Measurements from ENCODE around the gene KLHL29.
A peak's percentile ranks its signal among the peaks of the same experiment; 100 is the strongest.

KLHL29 gene

GRCh38 chr2:23664066-23664788 lies 279.2 kb downstream of the KLHL29 start:
- H3K14ac ChIP-seq (ENCODE audit: low read length), result no peak overlapping the region
- H3K27ac ChIP-seq (replicated peaks; ENCODE audit: low read length), result no peak overlapping the region
- H3K4me1 ChIP-seq (ENCODE audit: control insufficient read depth in 2 of 2, insufficient read depth in 1 of 2, low read depth in 1 of 2, low read length in 2 of 2), result peaks cover 0 to 3% of the 10 kb centered on the region in 2 donors
- no peak overlapping the region for H2BK15ac ChIP-seq (ENCODE audit: low read length)
- H4K91ac ChIP-seq (ENCODE audit: low read depth, low read length, poor library complexity), result no peak overlapping the region
- no peaks in the 10 kb centered on the region for H3K9me3 ChIP-seq (replicated peaks in 1 of 2; ENCODE audit: control insufficient read depth in 2 of 2, insufficient read depth in 1 of 2, low read depth in 1 of 2, low read length in 2 of 2)
- no peaks in the 10 kb centered on the region for H3K36me3 ChIP-seq (replicated peaks in 1 of 2; ENCODE audit: control insufficient read depth in 2 of 2, insufficient read depth in 2 of 2, low read length in 2 of 2)
- no peak for DNase-seq (ENCODE audit: low spot score)
- no peak overlapping the region for H4K8ac ChIP-seq (ENCODE audit: low read depth, low read length)
- no peaks in the 10 kb centered on the region for H3K79me1 ChIP-seq (ENCODE audit: low read depth, low read length)
- peaks cover 0 to 7% (median 0%) of the 10 kb centered on the region in 3 experiments for H3K27me3 ChIP-seq (ENCODE audit: control insufficient read depth in 3 of 3, insufficient read depth in 3 of 3, low read depth in 1 of 3, low read length in 3 of 3)
- no peak overlapping the region for H3K9ac ChIP-seq (ENCODE audit: low read depth, low read length, poor library complexity)
- H3K4me3 ChIP-seq (ENCODE audit: low read length in 2 of 2), result no peak overlapping the region
- H2BK12ac ChIP-seq (ENCODE audit: low read length), result no peak overlapping the region
- H3K4me2 ChIP-seq (ENCODE audit: insufficient read depth, low read length, poor library complexity, severe bottlenecking), result no peak overlapping the region
- no peak overlapping the region for H2BK120ac ChIP-seq (ENCODE audit: low read depth, low read length)
- H3K23ac ChIP-seq (ENCODE audit: low read depth, low read length, poor library complexity), result no peak overlapping the region
- no CpG with 5 or more reads among the region's 9 CpGs for WGBS, 2 donors (ENCODE audit: extremely low coverage in 2 of 2, insufficient read length in 2 of 2, insufficient replicate concordance in 1 of 2)
- no peak overlapping the region for H2AK5ac ChIP-seq (ENCODE audit: low read depth, low read length)
- no peak overlapping the region for H3K4ac ChIP-seq (ENCODE audit: low read length)
- H2AFZ ChIP-seq (ENCODE audit: low read length), result no peak overlapping the region
- no peak overlapping the region for H2BK5ac ChIP-seq (ENCODE audit: low read length)
- no peak overlapping the region for H3K18ac ChIP-seq (ENCODE audit: low read length)

- WGBS, 2 donors (ENCODE audit: extremely low coverage in 2 of 2, insufficient read length in 2 of 2, insufficient replicate concordance in 1 of 2), result no CpG with 5 or more reads among the region's 12 CpGs
These were observed 281.4 kb downstream of the KLHL29 start for GRCh38 chr2:23666241-23666979.

GRCh38 chr2:23666980-23667357 lies 282.0 kb downstream of the KLHL29 start:
- no CpG with 5 or more reads among the region's 7 CpGs for WGBS, 2 donors (ENCODE audit: extremely low coverage in 2 of 2, insufficient read length in 2 of 2, insufficient replicate concordance in 1 of 2)

More at GRCh38 chr2:23666241-23666979, 281.4 kb downstream of the KLHL29 start:
- Histone ChIP-seq H3K4me1 (ENCODE audit: control insufficient read depth in 2 of 2, insufficient read depth in 1 of 2, low read depth in 1 of 2, low read length in 2 of 2) (peaks cover 0 to 3% of the 10 kb centered on the region in 2 donors), H3K27me3 (ENCODE audit: control insufficient read depth in 3 of 3, insufficient read depth in 3 of 3, low read depth in 1 of 3, low read length in 3 of 3) (peaks cover 0 to 7% (median 0%) of the 10 kb centered on the region in 3 experiments), H3K79me1 (ENCODE audit: low read depth, low read length) (no peaks in the 10 kb centered on the region), H3K9me3 (replicated peaks in 1 of 2; ENCODE audit: control insufficient read depth in 2 of 2, insufficient read depth in 1 of 2, low read depth in 1 of 2, low read length in 2 of 2) (no peaks in the 10 kb centered on the region), H2BK5ac (ENCODE audit: low read length) (no peak overlapping the region), H2BK12ac (ENCODE audit: low read length) (no peak overlapping the region), H3K18ac (ENCODE audit: low read length) (peak overlapping the region; percentile 8), H2AK5ac (ENCODE audit: low read depth, low read length) (no peak overlapping the region), H3K27ac (replicated peaks; ENCODE audit: low read length) (no peak overlapping the region), H3K9ac (ENCODE audit: low read depth, low read length, poor library complexity) (peak overlapping the region; percentile 45), H2BK15ac (ENCODE audit: low read length) (no peak overlapping the region), H3K23ac (ENCODE audit: low read depth, low read length, poor library complexity) (no peak overlapping the region), H3K4ac (ENCODE audit: low read length) (no peak overlapping the region), H3K14ac (ENCODE audit: low read length) (no peak overlapping the region), H2BK120ac (ENCODE audit: low read depth, low read length) (no peak overlapping the region), H3K4me3 (ENCODE audit: low read length in 2 of 2) (no peak overlapping the region), H4K91ac (ENCODE audit: low read depth, low read length, poor library complexity) (no peak overlapping the region), H2AFZ (ENCODE audit: low read length) (no peak overlapping the region), H3K4me2 (ENCODE audit: insufficient read depth, low read length, poor library complexity, severe bottlenecking) (no peak overlapping the region), H4K8ac (ENCODE audit: low read depth, low read length) (no peak overlapping the region), H3K36me3 (replicated peaks in 1 of 2; ENCODE audit: control insufficient read depth in 2 of 2, insufficient read depth in 2 of 2, low read length in 2 of 2) (no peaks in the 10 kb centered on the region)
- DNase-seq (ENCODE audit: low spot score), result no peak

GRCh38 chr2:23668756-23669304 lies 283.9 kb downstream of the KLHL29 start:
- no CpG with 5 or more reads among the region's 12 CpGs for WGBS, 2 donors (ENCODE audit: extremely low coverage in 2 of 2, insufficient read length in 2 of 2, insufficient replicate concordance in 1 of 2)
- Histone ChIP-seq H3K27me3 (ENCODE audit: control insufficient read depth in 3 of 3, insufficient read depth in 3 of 3, low read depth in 1 of 3, low read length in 3 of 3) (no peaks in the 10 kb centered on the region), H3K79me1 (ENCODE audit: low read depth, low read length) (no peaks in the 10 kb centered on the region), H3K14ac (ENCODE audit: low read length) (no peak overlapping the region), H2BK12ac (ENCODE audit: low read length) (no peak overlapping the region), H2BK15ac (ENCODE audit: low read length) (no peak overlapping the region), H3K9me3 (replicated peaks in 1 of 2; ENCODE audit: control insufficient read depth in 2 of 2, insufficient read depth in 1 of 2, low read depth in 1 of 2, low read length in 2 of 2) (peaks cover 0 to 4% of the 10 kb centered on the region in 2 donors), H2BK120ac (ENCODE audit: low read depth, low read length) (no peak overlapping the region), H3K4ac (ENCODE audit: low read length) (no peak overlapping the region), H2AFZ (ENCODE audit: low read length) (no peak overlapping the region), H3K4me1 (ENCODE audit: control insufficient read depth in 2 of 2, insufficient read depth in 1 of 2, low read depth in 1 of 2, low read length in 2 of 2) (peaks cover 0 to 3% of the 10 kb centered on the region in 2 donors), H3K4me3 (ENCODE audit: low read length in 2 of 2) (no peak overlapping the region), H4K8ac (ENCODE audit: low read depth, low read length) (no peak overlapping the region), H2BK5ac (ENCODE audit: low read length) (no peak overlapping the region), H3K4me2 (ENCODE audit: insufficient read depth, low read length, poor library complexity, severe bottlenecking) (no peak overlapping the region), H3K27ac (replicated peaks; ENCODE audit: low read length) (no peak overlapping the region), H3K36me3 (replicated peaks in 1 of 2; ENCODE audit: control insufficient read depth in 2 of 2, insufficient read depth in 2 of 2, low read length in 2 of 2) (peaks cover 0 to 2% of the 10 kb centered on the region in 2 donors), H3K9ac (ENCODE audit: low read depth, low read length, poor library complexity) (no peak overlapping the region), H3K18ac (ENCODE audit: low read length) (peak overlapping the region; percentile 50), H2AK5ac (ENCODE audit: low read depth, low read length) (no peak overlapping the region), H4K91ac (ENCODE audit: low read depth, low read length, poor library complexity) (no peak overlapping the region), H3K23ac (ENCODE audit: low read depth, low read length, poor library complexity) (no peak overlapping the region)
- no peak for DNase-seq (ENCODE audit: low spot score)

More at GRCh38 chr2:23666980-23667357, 282.0 kb downstream of the KLHL29 start:
- Histone ChIP-seq H3K23ac (ENCODE audit: low read depth, low read length, poor library complexity) (no peak overlapping the region), H2BK12ac (ENCODE audit: low read length) (no peak overlapping the region), H4K91ac (ENCODE audit: low read depth, low read length, poor library complexity) (no peak overlapping the region), H2BK5ac (ENCODE audit: low read length) (no peak overlapping the region), H3K4me2 (ENCODE audit: insufficient read depth, low read length, poor library complexity, severe bottlenecking) (no peak overlapping the region), H3K36me3 (replicated peaks in 1 of 2; ENCODE audit: control insufficient read depth in 2 of 2, insufficient read depth in 2 of 2, low read length in 2 of 2) (no peaks in the 10 kb centered on the region), H3K27ac (replicated peaks; ENCODE audit: low read length) (no peak overlapping the region), H3K4ac (ENCODE audit: low read length) (no peak overlapping the region), H3K14ac (ENCODE audit: low read length) (no peak overlapping the region), H3K18ac (ENCODE audit: low read length) (no peak overlapping the region), H2BK120ac (ENCODE audit: low read depth, low read length) (no peak overlapping the region), H3K9ac (ENCODE audit: low read depth, low read length, poor library complexity) (no peak overlapping the region), H3K79me1 (ENCODE audit: low read depth, low read length) (no peaks in the 10 kb centered on the region), H2AFZ (ENCODE audit: low read length) (no peak overlapping the region), H3K4me1 (ENCODE audit: control insufficient read depth in 2 of 2, insufficient read depth in 1 of 2, low read depth in 1 of 2, low read length in 2 of 2) (peaks cover 0 to 3% of the 10 kb centered on the region in 2 donors), H3K4me3 (ENCODE audit: low read length in 2 of 2) (no peak overlapping the region), H4K8ac (ENCODE audit: low read depth, low read length) (no peak overlapping the region), H3K27me3 (ENCODE audit: control insufficient read depth in 3 of 3, insufficient read depth in 3 of 3, low read depth in 1 of 3, low read length in 3 of 3) (peaks cover 0 to 7% (median 0%) of the 10 kb centered on the region in 3 experiments), H3K9me3 (replicated peaks in 1 of 2; ENCODE audit: control insufficient read depth in 2 of 2, insufficient read depth in 1 of 2, low read depth in 1 of 2, low read length in 2 of 2) (no peaks in the 10 kb centered on the region), H2BK15ac (ENCODE audit: low read length) (no peak overlapping the region), H2AK5ac (ENCODE audit: low read depth, low read length) (no peak overlapping the region)
- DNase-seq (ENCODE audit: low spot score), result no peak
